Endothelial cell of umbilical vein (primary cell): Measurements from ENCODE around the gene SKOR1. TPM values are rescaled to one million over a fixed set of nuclear protein-coding genes. Genes with fewer than 3 reads are reported as not detected.

ENCODE experiments used
- BruUV-seq: library from RNA; stranded (reverse); fragments of 400-500 nt; replicated peaks from 2 replicates; lab custom pipeline; 2021; lab: Mats Ljungman, UMichigan
- CTCF ChIA-PET: fragments of 300-600, 350-600 bp; sonication (Branson Sonifier 250); formaldehyde crosslinking; loops from one replicate; lab custom pipeline; 2021; ENCODE audit warnings: antibody characterized with exemption, inconsistent platforms; lab: Charles Lee
- POLR2A ChIA-PET: fragments of 300-600, 350-600 bp; sonication (Branson Sonifier 250); formaldehyde crosslinking; loops from one replicate; lab custom pipeline; 2021; ENCODE audit warnings: antibody characterized with exemption, inconsistent platforms; lab: Charles Lee
- DNase-seq: peaks from one replicate; pipeline ENCODE4 v3.0.0-alpha.2; 2011; ENCODE audit warnings: low read depth, low spot score
- FAIRE-seq: peaks from 2 replicates; lab custom pipeline; 2011; peaks lifted over from hg19 to GRCh38; lab: Jason Lieb, UNC
- H2AFZ ChIP-seq: 2 replicates; pipeline ENCODE4 v1.6.0; 2012; ENCODE audit warnings: low read depth, low read length, control low read depth, inconsistent platforms
- H3K27ac ChIP-seq: 2 replicates; pipeline ENCODE4 v1.5.1; 2011; ENCODE audit warnings: low read depth, mild to moderate bottlenecking, control low read depth, low read length, moderate library complexity; ENCODE audit not compliant: insufficient read depth
- H3K27me3 ChIP-seq, 2 experiments: 2 replicates each; pipeline versions ENCODE4 v1.6.0 to v1.6.1; 2011; ENCODE audit warnings: low read length in 2 of 2, mixed read lengths in 1 of 2; ENCODE audit not compliant: control insufficient read depth in 2 of 2, insufficient read depth in 2 of 2
- H3K36me3 ChIP-seq, 2 experiments: 2 replicates in 1 of 2; 3 replicates in 1 of 2; pipeline ENCODE4 v1.5.1; 2011; ENCODE audit warnings: low read length in 2 of 2, mild to moderate bottlenecking in 1 of 2, moderate library complexity in 1 of 2; ENCODE audit not compliant: control insufficient read depth in 2 of 2, insufficient read depth in 2 of 2; ENCODE audit errors: extremely low read depth in 1 of 2
- H3K4me1 ChIP-seq: 3 replicates; pipeline ENCODE4 v1.5.1; 2011; ENCODE audit warnings: mild to moderate bottlenecking, low read length; ENCODE audit not compliant: control insufficient read depth, insufficient read depth; ENCODE audit errors: extremely low read depth
- H3K4me2 ChIP-seq: 2 replicates; pipeline ENCODE4 v1.6.1; 2011; ENCODE audit warnings: low read length, control low read depth, mixed read lengths; ENCODE audit not compliant: insufficient read depth
- H3K4me3 ChIP-seq, 3 experiments: fragments of 200-600 bp in 1 of 3; sonication (generic), shearing (Covaris generic) in 1 of 3; replicated peaks in 1 of 3; 2 replicates each; pipeline ENCODE4 v1.5.1; 2011 to 2016; ENCODE audit warnings: control low read depth in 3 of 3, low read length in 3 of 3, mild to moderate bottlenecking in 2 of 3, inconsistent platforms in 1 of 3, low read depth in 1 of 3, moderate library complexity in 1 of 3; ENCODE audit not compliant: insufficient read depth in 1 of 3
- H3K79me2 ChIP-seq: 2 replicates; pipeline ENCODE4 v1.6.0; 2012; ENCODE audit warnings: low read length, inconsistent platforms; ENCODE audit not compliant: control insufficient read depth, insufficient read depth
- H3K9ac ChIP-seq: replicated peaks from 2 replicates; pipeline ENCODE3; 2011; ENCODE audit warnings: low read length, control low read depth; ENCODE audit not compliant: insufficient read depth; ENCODE audit errors: extremely low read depth
- H3K9me1 ChIP-seq: replicated peaks from 3 replicates; pipeline ENCODE4 v1.6.0; 2011; ENCODE audit warnings: mild to moderate bottlenecking, low read length; ENCODE audit not compliant: control insufficient read depth, insufficient read depth; ENCODE audit errors: extremely low read depth
- H3K9me3 ChIP-seq: replicated peaks from 2 replicates; pipeline ENCODE4 v1.5.1; 2012; ENCODE audit warnings: low read length, inconsistent platforms; ENCODE audit not compliant: control insufficient read depth, insufficient read depth
- H4K20me1 ChIP-seq: replicated peaks from 2 replicates; pipeline ENCODE3; 2011; ENCODE audit warnings: mild to moderate bottlenecking, low read length; ENCODE audit not compliant: control insufficient read depth, insufficient read depth; ENCODE audit errors: extremely low read depth
- JUN ChIP-seq: IDR thresholded peaks from 2 replicates; pipeline ENCODE4 v1.6.1; 2011; ENCODE audit warnings: borderline replicate concordance, low read depth; ENCODE audit not compliant: insufficient read length, insufficient read depth
- MYC ChIP-seq: IDR thresholded peaks from one replicate; pipeline ENCODE4 v1.6.1; 2011; ENCODE audit warnings: mild to moderate bottlenecking, low read depth, low read length
- POLR2A ChIP-seq: IDR thresholded peaks from 2 replicates; pipeline ENCODE4 v1.6.1; 2012; ENCODE audit warnings: low read depth, mild to moderate bottlenecking, control low read depth, low read length
- POLR2AphosphoS5 ChIP-seq: IDR thresholded peaks from 2 replicates; pipeline ENCODE4 v1.6.1; 2012; ENCODE audit warnings: low read depth, mild to moderate bottlenecking, control low read depth, low read length, moderate library complexity; ENCODE audit not compliant: insufficient read depth
- dilution Hi-C: fragments of 300-500 bp; cut with MboI; formaldehyde crosslinking; loops from one replicate; pipeline ENCODE4 v1.15.0; 2019; ENCODE audit warnings: low sequenced_read_pairs; ENCODE audit not compliant: extremely low pct_ligation_motif_present
- intact Hi-C: fragments of 100-400 bp; cut with micrococcal nuclease; formaldehyde crosslinking; loops from one replicate; pipeline ENCODE4 v1.10.0; 2022
- polyA plus RNA-seq, 4 experiments: library from polyadenylated mRNA; depleted of rRNA in 3 of 4; stranded (reverse) in 3 of 4; unstranded in 1 of 4; fragments of >200 nt; gene quantifications; 2 replicates each; pipeline versions ENCODE4 v1.2.1 to v1.2.3, GENCODE V29; 2011 to 2012; ENCODE audit warnings: missing spikeins in 1 of 4
- total RNA-seq: library from RNA; stranded (reverse); gene quantifications from 2 replicates; pipeline ENCODE4 v1.2.3, GENCODE V29; 2021
- TF ChIP-seq, protein P1 (sequence below): IDR thresholded peaks from 2 replicates; pipeline ENCODE4 v1.6.1; 2011; ENCODE audit not compliant: insufficient read depth, insufficient read length
- TF ChIP-seq, protein P2 (sequence below), 2 donors: IDR thresholded peaks; 1 replicate in 1 of 2; 2 replicates in 1 of 2; pipeline ENCODE4 v1.5.1; 2011; ENCODE audit warnings: low read length in 2 of 2, mild to moderate bottlenecking in 2 of 2, moderate library complexity in 2 of 2, control low read depth in 1 of 2, inconsistent platforms in 1 of 2, low read depth in 1 of 2; ENCODE audit not compliant: insufficient read depth in 1 of 2; ENCODE audit errors: extremely low read depth in 1 of 2

The SKOR1 gene
- total and polyA plus RNA-seq, 2 donors (not counting 3 experiments of a cell fraction or from before 2014, with no cell fraction given) = 0.06 to 0.15 TPM

DNA sequence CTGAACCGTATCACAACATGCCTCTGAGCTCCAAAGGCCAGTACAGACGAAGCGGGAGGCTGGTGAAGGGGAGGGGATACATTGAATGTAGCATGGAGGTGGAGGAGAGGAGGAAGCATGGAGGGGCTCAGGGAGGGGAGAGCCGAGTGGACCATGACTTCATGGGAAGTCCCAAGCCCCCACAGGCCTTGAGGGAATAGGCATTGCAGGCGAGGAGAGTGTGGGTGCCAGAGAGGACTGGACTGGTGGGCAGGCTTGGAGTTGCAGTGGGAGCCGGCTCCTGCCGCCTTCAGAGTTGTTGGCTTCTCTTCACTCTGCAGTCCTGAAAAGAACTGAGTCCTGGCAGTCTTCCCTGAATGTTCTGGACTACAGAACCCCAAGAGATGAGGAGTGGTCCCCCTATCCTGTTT, 17.8 kb downstream of the SKOR1 start:
- no peak for DNase-seq
- POLR2A ChIA-PET = no interaction called here

More for the DNA sequence above, 17.8 kb downstream of the SKOR1 start:
- Histone ChIP-seq H3K79me2 (no peaks in the 10 kb centered on the region), H2AFZ (peak overlapping the region; percentile 39), H3K9ac (no peak overlapping the region), H3K4me2 (no peak overlapping the region), H3K4me1 (peaks cover 17% of the 10 kb centered on the region), H3K36me3 (no peaks in the 10 kb centered on the region), H3K4me3 (no peak overlapping the region), H4K20me1 (no peaks in the 10 kb centered on the region), H3K9me1 (no peaks in the 10 kb centered on the region), H3K27me3 (peaks cover under 1 to 3% of the 10 kb centered on the region in 2 experiments), H3K27ac (no peak overlapping the region), H3K9me3 (no peaks in the 10 kb centered on the region)
- BruUV-seq = no TSS peak
- CTCF ChIA-PET = no interaction called here
- intact Hi-C loops = no loop called here
- no peak for TF ChIP-seq JUN
- TF ChIP-seq, protein P1, sequence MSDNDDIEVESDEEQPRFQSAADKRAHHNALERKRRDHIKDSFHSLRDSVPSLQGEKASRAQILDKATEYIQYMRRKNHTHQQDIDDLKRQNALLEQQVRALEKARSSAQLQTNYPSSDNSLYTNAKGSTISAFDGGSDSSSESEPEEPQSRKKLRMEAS = no peak
- TF ChIP-seq MYC = no peak
- TF ChIP-seq, protein P2, sequence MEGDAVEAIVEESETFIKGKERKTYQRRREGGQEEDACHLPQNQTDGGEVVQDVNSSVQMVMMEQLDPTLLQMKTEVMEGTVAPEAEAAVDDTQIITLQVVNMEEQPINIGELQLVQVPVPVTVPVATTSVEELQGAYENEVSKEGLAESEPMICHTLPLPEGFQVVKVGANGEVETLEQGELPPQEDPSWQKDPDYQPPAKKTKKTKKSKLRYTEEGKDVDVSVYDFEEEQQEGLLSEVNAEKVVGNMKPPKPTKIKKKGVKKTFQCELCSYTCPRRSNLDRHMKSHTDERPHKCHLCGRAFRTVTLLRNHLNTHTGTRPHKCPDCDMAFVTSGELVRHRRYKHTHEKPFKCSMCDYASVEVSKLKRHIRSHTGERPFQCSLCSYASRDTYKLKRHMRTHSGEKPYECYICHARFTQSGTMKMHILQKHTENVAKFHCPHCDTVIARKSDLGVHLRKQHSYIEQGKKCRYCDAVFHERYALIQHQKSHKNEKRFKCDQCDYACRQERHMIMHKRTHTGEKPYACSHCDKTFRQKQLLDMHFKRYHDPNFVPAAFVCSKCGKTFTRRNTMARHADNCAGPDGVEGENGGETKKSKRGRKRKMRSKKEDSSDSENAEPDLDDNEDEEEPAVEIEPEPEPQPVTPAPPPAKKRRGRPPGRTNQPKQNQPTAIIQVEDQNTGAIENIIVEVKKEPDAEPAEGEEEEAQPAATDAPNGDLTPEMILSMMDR (IDR thresholded peaks at IDR 0.05; ENCODE audit: extremely low read depth in 1 of 2, insufficient read depth in 1 of 2, low read depth in 1 of 2, low read length in 2 of 2) = no peak
- no peak for TF ChIP-seq POLR2AphosphoS5
- TF ChIP-seq POLR2A = no peak
- dilution Hi-C loops = no loop called here
- FAIRE-seq = no peak
